GM23338 (cell line): ENCODE measurements around the gene PANK4. TPM values are rescaled to one million over a fixed set of nuclear protein-coding genes. Genes with fewer than 3 reads are reported as not detected.

Experiments
- ATAC-seq: fragments of 200-7000 bp; cut with Tn5 transposase; 3 replicates; pipeline ENCODE4 v1.9.1; 2020
- DNase-seq: peaks from one replicate; pipeline ENCODE4 v3.0.0-alpha.2; 2015; ENCODE audit warnings: low spot score
- H2AFZ ChIP-seq: fragments of 200-600 bp; sonication (generic); 2 replicates; pipeline ENCODE4 v1.8.0; 2016; ENCODE audit warnings: antibody characterized with exemption, mild to moderate bottlenecking, moderate library complexity
- H3F3A ChIP-seq: fragments of 200-600 bp; sonication (generic); replicated peaks from 2 replicates; pipeline ENCODE4 v1.8.0; 2017; ENCODE audit warnings: antibody characterized with exemption, mixed run types, low read depth
- H3K27ac ChIP-seq: fragments of 200-600 bp; sonication (generic); 2 replicates; pipeline ENCODE4 v1.6.1; 2016; ENCODE audit warnings: low read depth
- H3K27me3 ChIP-seq: fragments of 200-600 bp; sonication (generic); 2 replicates; pipeline ENCODE4 v1.8.0; 2016; ENCODE audit warnings: mild to moderate bottlenecking, mixed run types, moderate library complexity; ENCODE audit not compliant: insufficient read depth
- H3K36me3 ChIP-seq: fragments of 200-600 bp; sonication (generic); 2 replicates; pipeline ENCODE4 v1.8.0; 2016; ENCODE audit warnings: mild to moderate bottlenecking; ENCODE audit not compliant: insufficient read depth
- H3K4me1 ChIP-seq: fragments of 200-600 bp; sonication (generic); 2 replicates; pipeline ENCODE4 v1.8.0; 2016; ENCODE audit warnings: mild to moderate bottlenecking, moderate library complexity; ENCODE audit not compliant: insufficient read depth
- H3K4me2 ChIP-seq: fragments of 200-600 bp; sonication (generic); 2 replicates; pipeline ENCODE4 v1.7.1; 2017; ENCODE audit warnings: mixed run types
- H3K4me3 ChIP-seq: fragments of 200-600 bp; sonication (generic); 2 replicates; pipeline ENCODE4 v1.6.1; 2016; ENCODE audit warnings: mixed run types
- H3K79me2 ChIP-seq: fragments of 200-600 bp; sonication (generic); replicated peaks from 2 replicates; pipeline ENCODE4 v1.8.0; 2017; ENCODE audit warnings: mild to moderate bottlenecking; ENCODE audit not compliant: insufficient read depth
- H3K9me2 ChIP-seq: fragments of 200-600 bp; sonication (generic); 2 replicates; pipeline ENCODE4 v1.8.0; 2017; ENCODE audit not compliant: insufficient read depth
- H4K20me1 ChIP-seq: fragments of 200-600 bp; sonication (generic); replicated peaks from 2 replicates; pipeline ENCODE4 v1.8.0; 2017; ENCODE audit warnings: mild to moderate bottlenecking; ENCODE audit not compliant: insufficient read depth
- H3K27ac Mint-ChIP-seq: 2 replicates; pipeline ENCODE4 v1.8.0; 2020; ENCODE audit warnings: inconsistent platforms, mild to moderate bottlenecking, moderate library complexity, mixed read lengths
- H3K27me3 Mint-ChIP-seq: 3 replicates; pipeline ENCODE4 v1.8.0; 2022; ENCODE audit warnings: low read depth, mild to moderate bottlenecking, moderate library complexity, mixed read lengths, inconsistent platforms; ENCODE audit not compliant: insufficient read depth, poor library complexity
- H3K36me3 Mint-ChIP-seq: 3 replicates; pipeline ENCODE4 v1.8.0; 2021; ENCODE audit warnings: low read depth, mild to moderate bottlenecking, inconsistent platforms, moderate library complexity, mixed read lengths
- H3K4me1 Mint-ChIP-seq: 3 replicates; pipeline ENCODE4 v1.8.0; 2020; ENCODE audit warnings: mild to moderate bottlenecking, inconsistent platforms, mixed read lengths
- H3K4me3 Mint-ChIP-seq: 3 replicates; pipeline ENCODE4 v1.8.0; 2021; ENCODE audit warnings: moderate library complexity, mild to moderate bottlenecking, inconsistent platforms, mixed read lengths
- H3K9me3 Mint-ChIP-seq: 3 replicates; pipeline ENCODE4 v1.8.0; 2020; ENCODE audit warnings: moderate library complexity, mild to moderate bottlenecking, inconsistent platforms, mixed read lengths
- CREB1 ChIP-seq: fragments of 250-450 bp; sonication (Bioruptor Pico); IDR thresholded peaks from 2 replicates; pipeline ENCODE4 v1.5.0; 2020; ENCODE audit warnings: low read depth, mild to moderate bottlenecking, moderate library complexity
- CTCF ChIP-seq, 2 experiments: fragments of 200-600 bp in 1 of 2; sonication (generic) in 1 of 2; conservative IDR thresholded peaks; 2 replicates each; pipeline versions ENCODE4 v1.5.1 to v1.6.1; 2016 to 2017; ENCODE audit warnings: antibody characterized with exemption in 2 of 2, low read depth in 2 of 2, mild to moderate bottlenecking in 2 of 2, moderate library complexity in 1 of 2
- ETS1 ChIP-seq: IDR thresholded peaks from 2 replicates; pipeline ENCODE4 v1.6.1; 2016; ENCODE audit warnings: antibody characterized with exemption
- EZH2 ChIP-seq: fragments of 200-600 bp; sonication (generic); IDR thresholded peaks from one replicate; pipeline ENCODE4 v1.8.0; 2017; ENCODE audit warnings: antibody characterized with exemption, mild to moderate bottlenecking, low read depth; ENCODE audit not compliant: unreplicated experiment
- EZH2phosphoT487 ChIP-seq: fragments of 200-600 bp; sonication (generic); IDR thresholded peaks from one replicate; pipeline ENCODE4 v1.8.1; 2018; ENCODE audit warnings: antibody characterized with exemption; ENCODE audit not compliant: unreplicated experiment
- JUNB ChIP-seq: IDR thresholded peaks from one replicate; pipeline ENCODE4 v1.6.1; 2016; ENCODE audit warnings: antibody characterized with exemption; ENCODE audit not compliant: unreplicated experiment
- NANOG ChIP-seq: IDR thresholded peaks from 2 replicates; pipeline ENCODE4 v1.6.1; 2016; ENCODE audit warnings: antibody characterized with exemption, borderline replicate concordance
- POLR2AphosphoS5 ChIP-seq: IDR thresholded peaks from 2 replicates; pipeline ENCODE4 v1.6.1; 2016; ENCODE audit warnings: antibody characterized with exemption, low read depth
- REST ChIP-seq: IDR thresholded peaks from one replicate; pipeline ENCODE4 v1.6.1; 2018; ENCODE audit warnings: antibody characterized with exemption; ENCODE audit not compliant: unreplicated experiment
- STAT1 ChIP-seq: IDR thresholded peaks from one replicate; pipeline ENCODE4 v1.6.1; 2016; ENCODE audit warnings: antibody characterized with exemption; ENCODE audit not compliant: unreplicated experiment
- ZNF114 ChIP-seq: fragments of 250-450 bp; sonication (Bioruptor Pico); IDR thresholded peaks from 2 replicates; pipeline ENCODE4 v1.5.0; 2020; ENCODE audit warnings: mild to moderate bottlenecking, moderate library complexity
- ZNF331 ChIP-seq: fragments of 250-450 bp; sonication (Bioruptor Pico); IDR thresholded peaks from 2 replicates; pipeline ENCODE4 v1.5.0; 2020; ENCODE audit warnings: low read depth, mild to moderate bottlenecking, moderate library complexity
- polyA plus RNA-seq: library from polyadenylated mRNA; unstranded; fragments of >200 nt; fragmentation: Nextera tagmentation; extraction: Ambion mirVana; gene quantifications from 2 replicates; pipeline ENCODE4 v1.2.1, GENCODE V29; 2016
- total RNA-seq: library from RNA; depleted of rRNA; stranded (reverse); fragments of >200 nt; shearing (Covaris generic); gene quantifications from 2 replicates; pipeline ENCODE4 v1.2.3, GENCODE V29; 2014

PANK4 gene
- total and polyA plus RNA-seq, 2 experiments from 2014 or later, result 25.8 to 43.7 TPM

GRCh38 chr1:2556277-2556677, 29.9 kb upstream of the PANK4 start, which contains the start of gene TNFRSF14:
Gene TNFRSF14 (plus strand): TSS chr1:2556371. CDS start chr1:2556665, 294 bp downstream.
- no peak for DNase-seq
- H3K4me3 ChIP-seq, result no peak within 1 kb of the TSS
- Mint-ChIP-seq H3K27ac (no peak within 1 kb of the TSS; the same call in 1 of the 2 replicates), H3K9me3 (no peaks in the 10 kb centered on the region), H3K27me3 (peaks cover 3% of the 10 kb centered on the region), H3K4me1 (peaks cover 7% of the 10 kb centered on the region; the same call in 2 of the 3 replicates), H3K36me3 (no peaks in the 10 kb centered on the region; the same call in 2 of the 3 replicates), H3K4me3 (no peak within 1 kb of the TSS)
- H2AFZ ChIP-seq, result no peak within 1 kb of the TSS
- H3K4me1 ChIP-seq, result no peaks in the 10 kb centered on the region
- no peaks in the 10 kb centered on the region for H3K9me2 ChIP-seq
- H3K4me2 ChIP-seq, result no peak within 1 kb of the TSS
- H3F3A ChIP-seq, result no peaks in the 10 kb centered on the region
- H4K20me1 ChIP-seq, result no peaks in the 10 kb centered on the region
- TF ChIP-seq EZH2, result no peak
- no peak for TF ChIP-seq CTCF (conservative IDR thresholded peaks at IDR 0.05; ENCODE audit: low read depth in 2 of 2)
- no peak for TF ChIP-seq JUNB
- no peak for TF ChIP-seq POLR2AphosphoS5
- no peak for TF ChIP-seq ZNF331 (CRISPR knock-in tag)
- no peak for TF ChIP-seq ETS1
- no peak for TF ChIP-seq EZH2phosphoT487
- ATAC-seq, result peak; percentile 24
- H3K79me2 ChIP-seq, result no peaks in the 10 kb centered on the region
- no peaks in the 10 kb centered on the region for H3K36me3 ChIP-seq
- H3K27me3 ChIP-seq, result no peaks in the 10 kb centered on the region
- no peak within 1 kb of the TSS for H3K27ac ChIP-seq

- DNase-seq, result no peak
- no peak overlapping the region for H3K27ac ChIP-seq
Observed at GRCh38 chr1:2555634-2556276, 29.4 kb upstream of the PANK4 start.

More at GRCh38 chr1:2555634-2556276, 29.4 kb upstream of the PANK4 start:
- ATAC-seq, result no peak
- Mint-ChIP-seq H3K4me1 (peaks cover 7% of the 10 kb centered on the region; the same call in 2 of the 3 replicates), H3K9me3 (no peaks in the 10 kb centered on the region), H3K27ac (no peak overlapping the region), H3K4me3 (no peak overlapping the region), H3K27me3 (peaks cover 2% of the 10 kb centered on the region), H3K36me3 (no peaks in the 10 kb centered on the region)
- Histone ChIP-seq H3F3A (no peaks in the 10 kb centered on the region), H3K4me2 (no peak overlapping the region), H4K20me1 (no peaks in the 10 kb centered on the region), H3K4me1 (no peaks in the 10 kb centered on the region), H3K9me2 (no peaks in the 10 kb centered on the region), H3K4me3 (no peak overlapping the region), H3K36me3 (no peaks in the 10 kb centered on the region), H2AFZ (no peak overlapping the region), H3K27me3 (no peaks in the 10 kb centered on the region), H3K79me2 (no peaks in the 10 kb centered on the region)
- TF ChIP-seq NANOG, result no peak
- TF ChIP-seq CTCF (conservative IDR thresholded peaks at IDR 0.05; ENCODE audit: low read depth in 2 of 2), result no peak
- no peak for TF ChIP-seq REST
- no peak for TF ChIP-seq ZNF114 (CRISPR knock-in tag)
- TF ChIP-seq STAT1, result no peak
- no peak for TF ChIP-seq CREB1 (CRISPR knock-in tag)
- TF ChIP-seq POLR2AphosphoS5, result no peak
- no peak for TF ChIP-seq ZNF331 (CRISPR knock-in tag)
- TF ChIP-seq EZH2, result no peak
- no peak for TF ChIP-seq JUNB
